ENCODE results near the gene KBTBD8.

- TF ChIP-seq CTCF (IDR thresholded peaks at IDR 0.05) (no peak), POLR2A (IDR thresholded peaks at IDR 0.05) (no peak)
Observed at GRCh38 chr3:67001086-67001861, 3.2 kb downstream of the KBTBD8 start.
